ENCODE measurements around the gene NTN4. TPM values are rescaled to one million over a fixed set of nuclear protein-coding genes. Genes with fewer than 3 reads are reported as not detected.
"Not testable (repeated sequence)": the region's sequence is repeated elsewhere in the genome, so short reads cannot be mapped to it uniquely, and the experiment has no call there.

Gene NTN4
- total RNA-seq, 1 donor from 2014 or later = 21.2 TPM

DNA sequence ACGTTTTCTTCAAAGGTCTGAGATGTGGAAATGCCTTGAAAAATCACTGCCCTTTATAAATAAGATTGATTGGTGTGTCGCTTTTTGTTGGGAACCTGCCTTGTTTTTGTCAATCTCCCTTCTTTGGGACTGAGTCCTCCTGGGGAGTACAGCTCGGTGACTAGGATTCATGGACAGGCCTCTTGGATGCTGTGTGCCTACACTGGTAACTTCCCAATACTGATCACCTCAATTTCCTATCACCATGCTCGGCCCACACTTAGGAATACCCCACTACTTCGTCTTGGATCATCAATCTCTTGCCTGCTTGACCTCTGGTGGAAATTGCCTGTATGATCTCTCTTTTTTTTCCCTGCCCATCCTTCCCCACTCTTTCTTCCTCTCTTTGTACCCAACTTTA, 34.2 kb downstream of the NTN4 start:
- Mint-ChIP-seq H3K9me3 (peaks cover 5% of the 10 kb centered on the region), H3K4me1 (ENCODE audit: unreplicated experiment) (peaks cover 6% of the 10 kb centered on the region), H3K4me3 (no peak overlapping the region), H3K27ac (peak overlapping the region; percentile 23), H3K36me3 (peaks cover 8% of the 10 kb centered on the region), H3K27me3 (no peaks in the 10 kb centered on the region)
- DNase-seq (ENCODE audit: extremely low spot score, unreplicated experiment) = no peak
- TF ChIP-seq, protein P1, sequence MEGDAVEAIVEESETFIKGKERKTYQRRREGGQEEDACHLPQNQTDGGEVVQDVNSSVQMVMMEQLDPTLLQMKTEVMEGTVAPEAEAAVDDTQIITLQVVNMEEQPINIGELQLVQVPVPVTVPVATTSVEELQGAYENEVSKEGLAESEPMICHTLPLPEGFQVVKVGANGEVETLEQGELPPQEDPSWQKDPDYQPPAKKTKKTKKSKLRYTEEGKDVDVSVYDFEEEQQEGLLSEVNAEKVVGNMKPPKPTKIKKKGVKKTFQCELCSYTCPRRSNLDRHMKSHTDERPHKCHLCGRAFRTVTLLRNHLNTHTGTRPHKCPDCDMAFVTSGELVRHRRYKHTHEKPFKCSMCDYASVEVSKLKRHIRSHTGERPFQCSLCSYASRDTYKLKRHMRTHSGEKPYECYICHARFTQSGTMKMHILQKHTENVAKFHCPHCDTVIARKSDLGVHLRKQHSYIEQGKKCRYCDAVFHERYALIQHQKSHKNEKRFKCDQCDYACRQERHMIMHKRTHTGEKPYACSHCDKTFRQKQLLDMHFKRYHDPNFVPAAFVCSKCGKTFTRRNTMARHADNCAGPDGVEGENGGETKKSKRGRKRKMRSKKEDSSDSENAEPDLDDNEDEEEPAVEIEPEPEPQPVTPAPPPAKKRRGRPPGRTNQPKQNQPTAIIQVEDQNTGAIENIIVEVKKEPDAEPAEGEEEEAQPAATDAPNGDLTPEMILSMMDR (conservative IDR thresholded peaks at IDR 0.05) = no peak

DNA sequence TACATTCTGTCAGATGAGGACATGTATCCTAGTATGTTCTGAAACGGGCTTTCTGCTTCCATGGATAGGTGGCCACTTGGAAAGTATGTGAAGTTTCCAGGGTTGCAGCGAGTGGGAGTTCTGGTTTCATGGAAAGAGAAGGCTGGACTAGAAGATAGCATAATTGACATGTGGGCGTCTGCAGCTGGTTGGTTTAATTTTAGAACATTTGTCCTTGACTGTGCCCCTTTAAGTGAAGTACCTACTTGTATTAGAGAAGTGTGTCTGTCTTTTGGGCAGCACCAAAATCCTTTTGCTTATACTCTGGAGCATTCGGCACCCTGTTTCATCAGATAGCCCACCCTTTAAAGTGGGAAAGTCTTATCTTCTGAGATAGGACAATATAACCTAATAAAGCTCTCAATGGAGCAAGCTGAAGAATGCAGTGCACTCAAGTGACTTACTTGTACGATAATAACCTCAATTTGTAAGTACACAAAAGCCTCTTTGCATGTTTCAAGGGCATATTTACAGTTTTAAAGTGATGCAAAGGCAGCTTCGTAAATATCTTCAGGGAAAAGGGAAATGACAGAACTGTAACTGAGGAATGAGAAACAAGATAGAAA, 35.2 kb downstream of the NTN4 start:
- Mint-ChIP-seq H3K27me3 (no peaks in the 10 kb centered on the region), H3K4me1 (ENCODE audit: unreplicated experiment) (peaks cover 6% of the 10 kb centered on the region), H3K27ac (peak overlapping the region; percentile 89)

DNA sequence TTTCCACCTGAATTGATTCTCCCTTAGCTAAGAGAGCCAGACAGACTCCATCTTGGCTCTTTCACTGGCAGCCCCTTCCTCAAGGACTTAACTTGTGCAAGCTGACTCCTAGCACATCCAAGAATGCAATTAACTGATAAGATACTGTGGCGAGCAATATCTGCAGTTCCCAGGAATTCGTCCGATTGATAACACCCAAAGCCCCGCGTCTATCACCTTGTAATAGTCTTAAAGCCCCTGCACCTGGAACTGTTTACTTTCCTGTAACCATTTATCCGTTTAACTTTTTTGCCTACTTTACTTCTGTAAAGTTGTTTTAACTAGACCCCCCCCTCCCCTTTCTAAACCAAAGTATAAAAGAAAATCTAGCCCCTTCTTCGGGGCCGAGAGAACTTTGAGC, 44.5 kb downstream of the NTN4 start:
- H3K9me3 Mint-ChIP-seq; H3K27me3 Mint-ChIP-seq; H3K27ac Mint-ChIP-seq; DNase-seq (ENCODE audit: extremely low spot score, unreplicated experiment); H3K4me3 Mint-ChIP-seq; H3K4me1 Mint-ChIP-seq (ENCODE audit: unreplicated experiment); H3K36me3 Mint-ChIP-seq: not testable (repeated sequence)

More for the DNA sequence above, 35.2 kb downstream of the NTN4 start:
- no peak for DNase-seq (ENCODE audit: extremely low spot score, unreplicated experiment)
- H3K36me3 Mint-ChIP-seq = peaks cover 8% of the 10 kb centered on the region
- TF ChIP-seq, protein P1 (conservative IDR thresholded peaks at IDR 0.05) = no peak
- peaks cover 5% of the 10 kb centered on the region for H3K9me3 Mint-ChIP-seq
- H3K4me3 Mint-ChIP-seq = peak overlapping the region; percentile 23

DNA sequence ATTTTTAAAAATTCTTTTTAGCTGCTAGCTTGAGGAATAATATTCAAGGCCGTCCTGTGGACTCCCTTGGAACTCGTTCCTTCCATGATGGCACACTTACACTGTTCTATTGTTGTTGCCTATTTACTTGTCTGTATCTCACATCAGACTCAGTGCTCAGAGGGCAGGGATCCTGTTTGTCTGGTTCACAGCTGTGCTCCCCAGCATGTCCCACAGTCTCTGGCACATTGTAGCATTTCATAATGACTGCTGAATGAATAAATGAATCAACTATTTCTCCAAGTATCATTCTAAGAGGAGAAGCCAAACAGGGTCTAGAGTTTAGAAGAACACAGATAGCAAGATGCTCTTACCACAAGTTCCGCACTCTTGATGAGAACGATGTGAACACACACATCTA, 48.0 kb downstream of the NTN4 start:
- Mint-ChIP-seq H3K27me3 (no peaks in the 10 kb centered on the region), H3K27ac (no peak overlapping the region), H3K4me3 (no peak overlapping the region), H3K9me3 (peaks cover 4% of the 10 kb centered on the region), H3K36me3 (peaks cover 7% of the 10 kb centered on the region), H3K4me1 (ENCODE audit: unreplicated experiment) (no peaks in the 10 kb centered on the region)
- TF ChIP-seq, protein P1 (conservative IDR thresholded peaks at IDR 0.05) = no peak
- no peak for DNase-seq (ENCODE audit: extremely low spot score, unreplicated experiment)

DNA sequence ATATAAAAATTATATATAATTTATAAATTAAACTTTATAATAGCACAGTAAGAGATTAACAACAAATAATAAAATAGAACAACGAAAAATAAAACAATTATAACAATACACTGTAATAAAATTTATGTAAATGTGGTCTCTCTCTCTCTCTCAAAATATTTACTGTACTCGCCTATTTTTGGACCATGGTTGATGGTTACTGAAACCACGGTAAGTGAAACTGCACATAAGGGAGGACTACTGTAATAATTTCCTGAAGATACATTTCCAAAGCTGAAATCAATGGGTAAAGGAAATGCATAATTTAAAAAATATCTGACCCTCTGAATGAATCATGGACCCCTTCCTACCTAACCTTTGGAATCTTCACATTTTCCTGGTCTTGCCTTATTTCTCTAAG, 48.9 kb downstream of the NTN4 start:
- TF ChIP-seq, protein P1 (conservative IDR thresholded peaks at IDR 0.05) = no peak
- Mint-ChIP-seq H3K4me1 (ENCODE audit: unreplicated experiment) (no peaks in the 10 kb centered on the region), H3K27ac (no peak overlapping the region), H3K4me3 (no peak overlapping the region), H3K27me3 (no peaks in the 10 kb centered on the region), H3K36me3 (peaks cover 7% of the 10 kb centered on the region), H3K9me3 (peaks cover 4% of the 10 kb centered on the region)
- no peak for DNase-seq (ENCODE audit: extremely low spot score, unreplicated experiment)

DNA sequence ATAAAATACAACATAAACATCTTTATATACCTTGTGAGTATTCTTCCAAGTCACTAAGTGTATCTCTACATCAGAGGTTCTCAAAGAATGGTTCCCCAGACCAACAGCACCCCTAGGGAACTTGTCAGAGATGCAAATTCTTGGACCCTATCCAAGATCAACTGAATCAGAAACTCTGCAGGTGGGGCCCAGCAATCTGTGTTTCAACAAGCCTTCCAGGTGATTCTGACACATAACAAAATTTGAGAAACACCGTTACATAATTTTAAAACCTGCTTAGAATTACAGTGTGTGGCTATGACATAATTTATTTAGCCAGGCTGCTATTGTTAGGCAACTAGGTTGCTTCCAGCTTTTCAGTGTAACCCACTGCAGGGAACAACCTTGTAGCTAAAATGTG, 49.8 kb downstream of the NTN4 start:
- Mint-ChIP-seq H3K4me1 (ENCODE audit: unreplicated experiment) (no peaks in the 10 kb centered on the region), H3K4me3 (no peak overlapping the region), H3K36me3 (peaks cover 4% of the 10 kb centered on the region), H3K9me3 (peaks cover under 1% of the 10 kb centered on the region), H3K27me3 (no peaks in the 10 kb centered on the region), H3K27ac (no peak overlapping the region)
- DNase-seq (ENCODE audit: extremely low spot score, unreplicated experiment) = no peak
- TF ChIP-seq, protein P1 (conservative IDR thresholded peaks at IDR 0.05) = no peak
